COLO668 (cell line): Measurements from ENCODE around the gene ZNF69.
"Not testable (repeated sequence)": the region's sequence is repeated elsewhere in the genome, so short reads cannot be mapped to it uniquely, and the experiment has no call there.

Experiments
- DNase-seq: peaks from one replicate; lab custom pipeline; 2025; ENCODE audit not compliant: unreplicated experiment; lab: John Stamatoyannopoulos, UW

Gene ZNF69

GRCh38 chr19:11887611-11888531 is at the start of gene ZNF69:
TSS of gene ZNF69 (plus strand) at chr19:11887782. CDS start at chr19:11887924, 142 bp downstream.
- peak; percentile 73 for DNase-seq

- DNase-seq: no peak
Measured at GRCh38 chr19:11843722-11844121, 43.9 kb upstream of the ZNF69 start.

- peak; percentile 7 for DNase-seq
Measured at GRCh38 chr19:11847615-11848014, 40.0 kb upstream of the ZNF69 start.

- DNase-seq: no peak
Measured at GRCh38 chr19:11848200-11848593, 39.4 kb upstream of the ZNF69 start.

GRCh38 chr19:11848594-11849469 is 38.8 kb upstream of the ZNF69 start, which contains the start of gene ZNF439:
TSS of gene ZNF439 (plus strand) at chr19:11848726. CDS start at chr19:11848868, 142 bp downstream.
- DNase-seq: peak; percentile 96

- not testable (repeated sequence) for DNase-seq
Measured at GRCh38 chr19:11850289-11850688, 37.3 kb upstream of the ZNF69 start.

GRCh38 chr19:11853358-11853757 is 34.2 kb upstream of the ZNF69 start:
- no peak for DNase-seq

- no peak for DNase-seq
Measured at GRCh38 chr19:11856596-11857250, 30.9 kb upstream of the ZNF69 start.

- no peak for DNase-seq
Measured at GRCh38 chr19:11860721-11861120, 26.9 kb upstream of the ZNF69 start.

GRCh38 chr19:11861301-11861700 is 26.3 kb upstream of the ZNF69 start:
- no peak for DNase-seq

- DNase-seq: not testable (repeated sequence)
Measured at GRCh38 chr19:11867766-11868165, 19.8 kb upstream of the ZNF69 start.

- DNase-seq: no peak
Measured at GRCh38 chr19:11868188-11868587, 19.4 kb upstream of the ZNF69 start.

GRCh38 chr19:11872624-11873023 is 15.0 kb upstream of the ZNF69 start:
- no peak for DNase-seq

GRCh38 chr19:11873762-11874161 is 13.8 kb upstream of the ZNF69 start:
- no peak for DNase-seq

- DNase-seq: peak; percentile 36
Measured at GRCh38 chr19:11879687-11880266, 7.8 kb upstream of the ZNF69 start.

GRCh38 chr19:11880598-11880997 is 7.0 kb upstream of the ZNF69 start:
- no peak for DNase-seq

GRCh38 chr19:11881151-11881800 is 6.3 kb upstream of the ZNF69 start:
- DNase-seq: peak; percentile 63

- no peak for DNase-seq
Measured at GRCh38 chr19:11882606-11883005, 5.0 kb upstream of the ZNF69 start.

- no peak for DNase-seq
Measured at GRCh38 chr19:11887234-11887610, 360 bp upstream of the ZNF69 start.

- DNase-seq: not testable (repeated sequence)
Measured at GRCh38 chr19:11889901-11890300, 2.3 kb downstream of the ZNF69 start.
